Chondrocyte (in vitro differentiated cells): ENCODE data around the gene WNK1. TPM values are rescaled to one million over a fixed set of nuclear protein-coding genes. Genes with fewer than 3 reads are reported as not detected.
"Not testable (repeated sequence)": the region's sequence is repeated elsewhere in the genome, so short reads cannot be mapped to it uniquely, and the experiment has no call there.

ENCODE experiments used
- DNase-seq: peaks from one replicate; pipeline ENCODE4 v3.0.0; 2021; ENCODE audit warnings: mixed read lengths, low spot score
- H3K27ac Mint-ChIP-seq: one replicate; pipeline ENCODE4 v1.8.0; 2021; ENCODE audit warnings: mild to moderate bottlenecking, moderate library complexity, mixed read lengths; ENCODE audit not compliant: unreplicated experiment
- H3K27me3 Mint-ChIP-seq: 2 replicates; pipeline ENCODE4 v1.8.0; 2021; ENCODE audit warnings: low read depth, mixed read lengths
- H3K36me3 Mint-ChIP-seq: 2 replicates; pipeline ENCODE4 v1.8.0; 2021; ENCODE audit warnings: low read depth, mixed read lengths
- H3K4me1 Mint-ChIP-seq: 2 replicates; pipeline ENCODE4 v1.8.0; 2021; ENCODE audit warnings: low read depth, mild to moderate bottlenecking, mixed read lengths
- H3K4me3 Mint-ChIP-seq: one replicate; pipeline ENCODE4 v1.8.0; 2021; ENCODE audit warnings: mild to moderate bottlenecking, moderate library complexity, mixed read lengths; ENCODE audit not compliant: unreplicated experiment
- H3K9me3 Mint-ChIP-seq: 2 replicates; pipeline ENCODE4 v1.8.0; 2021; ENCODE audit warnings: low read depth, mixed read lengths
- total RNA-seq: library from RNA; stranded (reverse); gene quantifications from 3 replicates; pipeline ENCODE4 v1.2.1, GENCODE V29; 2021
- TF ChIP-seq, protein P1 (sequence below): fragments of 200-600 bp; sonication (generic); IDR thresholded peaks from 2 replicates; pipeline ENCODE4 v1.5.0; 2021; ENCODE audit warnings: antibody characterized with exemption, mild to moderate bottlenecking, moderate library complexity

Gene WNK1
- total RNA-seq, 1 donor from 2014 or later: 163 TPM

DNA sequence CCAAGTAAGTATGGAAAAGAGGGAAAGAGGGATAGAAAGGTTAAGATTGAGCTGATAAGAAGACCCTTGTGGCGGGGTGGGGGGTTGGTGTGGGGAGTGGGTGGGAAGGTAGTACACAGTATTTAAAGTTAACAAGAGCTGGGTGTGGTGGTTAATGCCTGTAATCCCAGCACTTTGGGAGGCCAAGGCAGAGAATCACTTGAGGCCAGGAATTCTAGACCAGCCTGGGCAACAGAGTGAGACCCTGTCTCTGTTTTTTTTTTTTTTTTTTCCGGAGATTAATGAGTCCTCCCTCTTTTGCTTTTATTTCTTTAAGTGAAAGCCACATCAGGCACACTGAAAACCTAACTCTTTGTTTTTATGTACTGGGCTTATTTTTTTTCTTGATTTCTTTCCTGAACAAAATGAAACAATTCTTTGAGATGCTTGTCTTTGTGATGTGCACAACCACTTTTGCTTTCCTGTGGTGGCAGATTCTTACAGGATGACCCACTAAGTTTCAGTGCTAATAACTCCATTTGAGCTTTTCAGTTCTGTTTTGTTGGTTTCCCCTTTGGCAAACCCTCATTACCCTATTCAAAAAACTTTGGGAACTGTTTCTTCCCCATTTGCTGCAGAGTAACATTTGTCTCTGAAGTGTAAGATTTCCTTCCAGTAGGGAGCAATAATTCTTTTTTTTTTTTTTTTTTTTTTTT, 54.8 kb downstream of the WNK1 start:
- H3K9me3 Mint-ChIP-seq: no peaks in the 10 kb centered on the region
- no peak overlapping the region for H3K4me3 Mint-ChIP-seq
- no peaks in the 10 kb centered on the region for H3K27me3 Mint-ChIP-seq
- H3K36me3 Mint-ChIP-seq: no peaks in the 10 kb centered on the region
- DNase-seq: no peak
- TF ChIP-seq, protein P1, sequence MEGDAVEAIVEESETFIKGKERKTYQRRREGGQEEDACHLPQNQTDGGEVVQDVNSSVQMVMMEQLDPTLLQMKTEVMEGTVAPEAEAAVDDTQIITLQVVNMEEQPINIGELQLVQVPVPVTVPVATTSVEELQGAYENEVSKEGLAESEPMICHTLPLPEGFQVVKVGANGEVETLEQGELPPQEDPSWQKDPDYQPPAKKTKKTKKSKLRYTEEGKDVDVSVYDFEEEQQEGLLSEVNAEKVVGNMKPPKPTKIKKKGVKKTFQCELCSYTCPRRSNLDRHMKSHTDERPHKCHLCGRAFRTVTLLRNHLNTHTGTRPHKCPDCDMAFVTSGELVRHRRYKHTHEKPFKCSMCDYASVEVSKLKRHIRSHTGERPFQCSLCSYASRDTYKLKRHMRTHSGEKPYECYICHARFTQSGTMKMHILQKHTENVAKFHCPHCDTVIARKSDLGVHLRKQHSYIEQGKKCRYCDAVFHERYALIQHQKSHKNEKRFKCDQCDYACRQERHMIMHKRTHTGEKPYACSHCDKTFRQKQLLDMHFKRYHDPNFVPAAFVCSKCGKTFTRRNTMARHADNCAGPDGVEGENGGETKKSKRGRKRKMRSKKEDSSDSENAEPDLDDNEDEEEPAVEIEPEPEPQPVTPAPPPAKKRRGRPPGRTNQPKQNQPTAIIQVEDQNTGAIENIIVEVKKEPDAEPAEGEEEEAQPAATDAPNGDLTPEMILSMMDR: no peak
- H3K27ac Mint-ChIP-seq: peak overlapping the region; percentile 54
- H3K4me1 Mint-ChIP-seq: peaks cover 75% of the 10 kb centered on the region

DNA sequence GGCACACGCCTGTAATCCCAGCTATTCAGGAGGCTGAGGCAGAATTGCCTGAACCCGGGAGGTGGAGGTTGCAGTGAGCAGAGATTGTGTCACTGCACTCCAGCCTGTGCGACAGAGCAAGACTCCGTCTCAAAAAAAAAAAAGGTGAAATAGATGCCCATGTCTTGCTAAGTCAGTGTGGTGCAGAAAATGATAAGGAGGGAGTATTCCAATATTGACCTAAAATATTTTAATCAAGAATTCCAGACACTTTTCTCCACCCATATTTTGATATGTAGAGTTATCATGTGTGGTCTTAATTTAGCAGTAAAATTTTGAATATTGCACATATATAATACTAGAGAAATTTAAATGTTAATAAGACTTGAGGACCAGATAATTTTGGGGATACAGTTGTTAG, 57.7 kb downstream of the WNK1 start:
- H3K36me3 Mint-ChIP-seq: no peaks in the 10 kb centered on the region
- H3K27me3 Mint-ChIP-seq: no peaks in the 10 kb centered on the region
- no peak overlapping the region for H3K27ac Mint-ChIP-seq
- peaks cover 72% of the 10 kb centered on the region for H3K4me1 Mint-ChIP-seq
- no peaks in the 10 kb centered on the region for H3K9me3 Mint-ChIP-seq
- no peak overlapping the region for H3K4me3 Mint-ChIP-seq
- TF ChIP-seq, protein P1: no peak
- DNase-seq: no peak

DNA sequence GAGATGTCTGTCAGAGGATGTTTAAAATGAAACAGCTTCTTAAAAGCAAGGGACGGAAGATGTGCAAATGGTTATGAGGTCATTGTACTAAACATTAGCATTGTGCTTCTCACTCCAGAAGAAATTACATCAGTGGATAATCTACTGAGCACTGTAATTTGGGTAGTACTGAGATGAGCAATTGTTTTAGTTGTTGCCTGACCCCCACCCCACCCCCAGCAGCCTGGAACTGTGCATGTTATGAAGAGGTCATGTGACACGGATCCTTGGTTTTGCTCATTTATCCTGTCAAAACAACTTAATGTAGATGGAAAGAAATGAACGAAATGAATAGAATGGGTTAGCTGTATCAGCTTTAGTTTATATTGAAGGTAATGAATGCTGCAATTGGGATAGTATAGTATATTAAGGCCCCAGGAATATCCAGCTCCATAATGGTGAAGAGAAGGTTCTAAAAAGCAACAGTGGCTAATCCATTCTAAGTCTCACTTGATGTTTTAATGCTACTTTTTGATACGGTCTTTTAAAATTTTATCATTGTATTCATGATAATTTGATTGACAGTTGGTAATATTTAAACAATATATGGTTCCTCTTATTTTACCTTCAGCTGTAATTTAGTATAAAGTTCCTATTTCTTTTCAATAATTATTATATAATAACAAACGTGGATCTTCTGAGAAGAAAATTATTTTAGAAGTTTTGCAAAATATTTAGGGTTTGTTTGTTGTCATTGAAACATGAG, 58.5 kb downstream of the WNK1 start:
- Mint-ChIP-seq H3K36me3 (no peaks in the 10 kb centered on the region), H3K4me1 (peaks cover 68% of the 10 kb centered on the region), H3K4me3 (no peak overlapping the region), H3K27ac (peak overlapping the region; percentile 17), H3K27me3 (no peaks in the 10 kb centered on the region), H3K9me3 (no peaks in the 10 kb centered on the region)
- no peak for DNase-seq
- TF ChIP-seq, protein P1: no peak

DNA sequence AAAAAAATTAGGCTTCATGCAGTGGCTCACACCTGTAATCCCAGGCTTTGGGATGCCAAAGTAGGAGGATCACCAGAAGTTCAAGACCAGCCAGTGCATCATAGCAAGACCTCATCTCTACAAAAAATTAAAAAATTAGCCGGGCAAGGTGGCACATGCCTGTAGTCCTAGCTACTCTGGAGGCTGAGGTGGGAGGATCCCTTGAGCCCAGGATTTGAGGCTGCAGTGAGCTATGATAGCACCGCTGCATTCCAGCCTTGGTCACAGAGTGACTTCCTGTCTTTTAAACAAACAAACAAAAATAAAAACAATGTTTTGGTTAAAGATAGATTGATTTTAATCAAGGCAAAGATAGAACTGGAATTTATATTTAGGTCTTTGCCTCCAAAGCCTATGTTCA, 60.6 kb downstream of the WNK1 start:
- peaks cover 5% of the 10 kb centered on the region for H3K36me3 Mint-ChIP-seq
- peaks cover 58% of the 10 kb centered on the region for H3K4me1 Mint-ChIP-seq
- TF ChIP-seq, protein P1: no peak
- no peak overlapping the region for H3K27ac Mint-ChIP-seq
- no peak overlapping the region for H3K4me3 Mint-ChIP-seq
- DNase-seq: no peak
- no peaks in the 10 kb centered on the region for H3K9me3 Mint-ChIP-seq
- no peaks in the 10 kb centered on the region for H3K27me3 Mint-ChIP-seq

DNA sequence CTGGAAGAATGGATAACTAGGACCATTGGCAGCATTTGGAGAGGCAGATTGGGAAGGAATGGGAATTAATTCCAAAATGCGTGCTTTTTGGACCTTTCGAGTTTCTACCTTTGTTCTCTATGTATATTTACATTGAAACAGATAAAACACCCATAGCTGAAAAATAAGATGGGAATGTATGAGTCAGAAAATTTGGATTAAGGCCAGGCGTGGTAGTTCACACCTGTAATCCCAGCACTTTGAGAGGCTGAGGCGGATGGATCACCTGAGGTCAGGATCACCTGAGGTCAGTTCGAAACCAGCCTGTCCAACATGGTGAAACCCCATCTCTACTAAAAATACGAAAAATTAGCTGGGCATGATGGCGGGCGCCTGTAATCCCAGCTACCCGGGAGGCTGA, 65.1 kb downstream of the WNK1 start:
- H3K4me1 Mint-ChIP-seq: peaks cover 48% of the 10 kb centered on the region
- not testable (repeated sequence) for H3K9me3 Mint-ChIP-seq, H3K27ac Mint-ChIP-seq, H3K27me3 Mint-ChIP-seq, DNase-seq, H3K4me3 Mint-ChIP-seq, H3K36me3 Mint-ChIP-seq
